Left colon (tissue), 2 donors: ENCODE results near the gene CBARP. TPM values are rescaled to one million over a fixed set of nuclear protein-coding genes. Genes with fewer than 3 reads are reported as not detected.

ENCODE experiments used
- ATAC-seq: fragments of 200-7000 bp; cut with Tn5 transposase; one replicate; pipeline ENCODE4 v1.9.1; 2020; ENCODE audit warnings: mild to moderate bottlenecking, moderate library complexity
- DNase-seq, 2 donors: peaks; one replicate each; pipeline ENCODE4 v3.0.0-alpha.2; 2020
- intact Hi-C, 2 donors: fragments of 100-400 bp; cut with DNase I in 1 of 2; cut with micrococcal nuclease in 1 of 2; formaldehyde crosslinking; loops; one replicate each; pipeline versions ENCODE4 v1.11.2 to v1.14.0; 2022; cut with DNase I, micrococcal nuclease
- total RNA-seq, 2 donors: library from RNA; stranded (reverse); fragmentation: NEBNext Ultra II Directional; extraction: Animal tissue kit (Norgen Biotek cat#: 25700); gene quantifications; one replicate each; pipeline ENCODE4 v1.2.1, GENCODE V29; 2021
- donor health status: DM: no; HTN: no; CAD: no.
- donor health status: DM: yes; HTN: yes; CAD: no.

CBARP gene
- total RNA-seq, 2 donors from 2014 or later = 0.21 to 0.50 TPM

DNA sequence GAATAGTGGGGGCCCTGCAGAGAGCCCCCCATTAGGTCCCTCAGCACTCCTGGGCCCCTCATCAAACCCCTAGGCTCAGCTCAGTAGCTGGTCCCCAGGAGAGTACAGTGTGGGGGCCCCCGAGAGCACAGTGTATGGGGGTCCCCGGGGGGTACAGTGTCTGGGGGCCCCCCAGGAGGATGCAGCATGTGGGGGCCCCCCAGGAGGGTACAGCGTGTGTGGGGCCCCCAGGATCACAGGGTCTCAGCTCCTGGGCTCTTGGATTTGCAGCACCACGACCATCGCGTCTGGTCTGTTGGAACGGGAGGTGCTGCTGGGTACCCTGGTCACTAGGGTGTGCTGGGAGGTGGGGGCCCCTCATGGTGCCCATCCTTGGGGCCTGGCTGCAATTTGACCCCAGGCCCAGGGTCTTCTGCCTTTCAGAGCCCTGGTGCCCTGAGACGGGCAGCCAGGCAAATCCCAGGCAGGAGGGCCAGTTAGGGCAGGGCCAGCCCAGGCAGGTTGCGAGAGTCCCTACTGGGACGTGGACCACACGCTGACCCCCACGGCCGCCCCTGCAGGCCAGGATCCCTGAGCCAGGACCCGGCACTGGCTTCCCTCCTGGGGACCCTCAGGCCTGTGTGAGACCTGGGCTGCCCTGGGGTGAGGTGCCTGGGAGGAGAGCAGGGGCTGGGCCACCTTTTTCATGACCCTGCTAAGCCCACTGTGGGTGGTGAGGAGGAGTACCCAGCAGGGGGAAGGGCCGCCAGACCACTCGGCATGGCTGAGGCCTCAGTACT is 13.6 kb downstream of the CBARP start:
- ATAC-seq (no peak), DNase-seq (no peak)
- intact Hi-C loops = no loop called here

DNA sequence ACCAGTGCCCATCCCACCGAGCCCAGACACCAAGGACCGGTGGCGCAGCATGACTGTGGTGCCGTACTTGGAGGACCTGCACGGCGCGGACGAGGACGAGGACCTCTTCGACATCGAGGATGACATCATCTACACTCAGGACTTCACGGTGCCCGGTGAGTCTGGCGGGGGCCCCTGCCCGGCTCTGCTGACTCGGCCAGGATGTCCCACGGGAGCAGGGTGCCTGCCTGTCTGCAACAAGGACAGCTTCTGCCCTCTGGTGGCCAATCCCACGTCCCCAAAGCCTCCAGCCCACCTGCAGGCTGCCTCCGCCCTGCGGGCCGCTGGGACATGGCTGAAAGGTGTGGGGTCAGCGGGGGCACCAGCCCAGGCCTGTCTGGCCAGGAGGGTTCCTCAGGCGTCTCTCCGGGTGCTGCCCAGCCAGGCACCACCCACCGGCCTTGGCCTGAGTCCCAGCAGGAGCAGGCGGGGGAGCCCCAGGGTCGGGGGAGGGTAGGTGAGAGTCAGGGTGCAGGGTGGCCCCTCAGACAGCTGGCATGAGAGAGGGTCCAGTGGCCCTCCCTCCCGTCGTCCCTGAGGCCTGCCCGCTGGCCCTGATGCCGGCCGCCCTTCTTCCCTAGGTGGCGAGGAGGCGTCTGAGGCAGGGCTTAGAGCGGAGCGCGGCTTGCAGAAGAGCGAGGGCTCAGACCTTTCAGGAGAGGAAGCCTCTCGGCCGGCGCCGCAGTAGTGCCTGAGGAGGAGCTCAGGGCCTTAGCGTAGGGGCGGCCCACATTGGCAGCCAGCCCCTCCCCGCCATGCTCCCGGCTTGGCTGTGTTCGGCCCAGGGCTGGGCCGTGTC is 14.6 kb downstream of the CBARP start:
- intact Hi-C loops = no loop called here
- ATAC-seq = no peak
- peak in 1 of 2 donors; percentile 51 for DNase-seq

DNA sequence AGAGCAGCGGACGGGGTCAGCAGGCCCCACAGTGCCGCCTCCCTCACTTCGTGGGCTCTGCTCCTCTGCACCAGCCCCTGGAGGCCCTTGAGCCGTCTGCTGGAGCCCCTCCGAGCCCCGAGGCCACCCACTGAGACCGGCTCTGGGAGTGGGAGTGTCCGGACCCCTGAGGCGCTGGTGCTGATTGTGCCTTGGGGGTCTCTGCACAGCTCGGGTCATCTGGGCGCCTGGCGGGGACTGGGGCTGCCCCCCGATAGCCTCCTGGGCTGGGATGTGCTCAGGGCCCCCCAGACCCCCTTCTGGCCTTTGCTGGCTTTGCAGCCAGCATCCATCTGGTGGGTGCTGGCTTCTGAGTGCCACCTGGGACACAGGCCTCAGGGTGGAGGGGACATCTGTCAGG is 15.4 kb downstream of the CBARP start:
- no peak for DNase-seq
- intact Hi-C loops = no loop called here
- no peak for ATAC-seq

DNA sequence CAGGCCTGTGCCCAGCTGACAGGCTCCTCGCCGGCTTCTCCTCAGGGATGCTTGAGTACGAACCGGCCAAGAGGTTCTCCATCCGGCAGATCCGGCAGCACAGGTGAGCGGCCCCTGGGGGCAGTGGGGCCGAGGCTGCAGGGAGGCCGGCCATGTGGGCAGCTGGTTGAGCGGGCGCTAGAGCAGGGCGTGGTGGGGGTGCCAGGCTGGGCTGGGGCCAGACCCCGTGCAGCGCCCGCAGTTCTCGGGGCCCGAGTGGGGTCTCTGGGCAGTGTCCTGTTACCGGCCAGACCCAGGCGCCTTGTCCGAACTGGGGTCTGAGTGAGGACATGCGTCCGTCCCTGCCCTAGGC is 15.9 kb downstream of the CBARP start:
- no peak for ATAC-seq
- intact Hi-C loops = no loop called here
- DNase-seq = no peak

DNA sequence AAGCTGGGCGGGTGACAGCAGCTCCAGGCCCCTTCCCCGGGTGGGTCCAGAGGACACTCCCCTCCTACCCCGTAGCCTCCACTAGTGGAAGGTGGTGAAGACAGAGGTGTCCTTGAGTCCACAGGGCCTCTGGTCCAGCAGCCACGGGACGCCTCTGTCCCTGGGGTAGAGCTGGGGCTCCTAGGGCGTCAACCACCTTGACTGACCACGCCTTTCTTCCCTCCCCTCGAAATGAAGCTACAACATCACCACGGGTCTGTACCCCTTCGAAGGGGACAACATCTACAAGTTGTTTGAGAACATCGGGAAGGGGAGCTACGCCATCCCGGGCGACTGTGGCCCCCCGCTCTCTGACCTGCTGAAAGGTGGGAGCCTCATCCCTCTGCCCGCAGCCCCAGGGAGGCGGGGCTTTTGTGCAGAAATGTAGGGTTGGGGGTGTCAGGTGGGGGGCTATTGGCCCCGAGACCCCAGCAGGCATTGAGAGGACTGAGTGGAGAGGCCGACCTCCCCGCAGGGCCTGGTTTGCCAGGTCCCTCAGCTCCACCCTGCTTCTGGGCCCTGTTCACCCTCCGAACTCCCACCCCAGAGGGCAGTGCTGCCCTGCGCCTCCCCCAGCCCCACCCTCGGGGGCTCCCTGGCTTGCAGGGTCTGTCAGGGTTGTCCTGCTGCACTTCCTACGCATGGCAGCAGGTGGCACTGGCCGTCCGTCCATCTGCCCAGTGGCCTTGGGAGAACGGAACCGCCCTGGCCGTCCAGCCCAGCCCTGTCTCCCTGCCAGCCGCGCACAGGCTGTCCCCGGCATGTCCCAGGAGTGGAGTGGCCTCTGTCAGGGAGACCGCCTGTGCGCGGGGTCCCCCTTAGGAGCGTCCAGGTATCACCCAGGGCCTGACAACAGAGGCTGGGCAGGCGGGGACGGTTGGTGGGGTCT is 16.6 kb downstream of the CBARP start:
- intact Hi-C loops = no loop called here
- ATAC-seq (peak; percentile 77), DNase-seq (peak in 1 of 2 donors; percentile 63)

DNA sequence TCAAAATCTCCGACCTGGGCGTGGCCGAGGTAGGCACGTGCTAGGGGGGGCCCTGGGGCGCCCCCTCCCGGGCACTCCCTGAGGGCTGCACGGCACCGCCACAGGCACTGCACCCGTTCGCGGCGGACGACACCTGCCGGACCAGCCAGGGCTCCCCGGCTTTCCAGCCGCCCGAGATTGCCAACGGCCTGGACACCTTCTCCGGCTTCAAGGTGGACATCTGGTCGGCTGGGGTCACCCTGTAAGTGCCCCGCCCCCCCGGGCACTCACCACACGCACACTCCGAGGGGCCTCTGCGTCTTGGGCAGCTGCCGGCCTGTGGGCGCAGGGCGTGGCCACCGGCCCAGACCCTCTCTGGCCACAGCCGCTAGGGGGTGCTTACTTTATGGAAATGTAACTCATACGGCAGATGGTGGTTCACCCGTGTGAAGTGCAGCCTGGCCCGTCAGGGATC is 17.3 kb downstream of the CBARP start:
- ATAC-seq (no peak), DNase-seq (no peak)
- intact Hi-C loops = no loop called here

DNA sequence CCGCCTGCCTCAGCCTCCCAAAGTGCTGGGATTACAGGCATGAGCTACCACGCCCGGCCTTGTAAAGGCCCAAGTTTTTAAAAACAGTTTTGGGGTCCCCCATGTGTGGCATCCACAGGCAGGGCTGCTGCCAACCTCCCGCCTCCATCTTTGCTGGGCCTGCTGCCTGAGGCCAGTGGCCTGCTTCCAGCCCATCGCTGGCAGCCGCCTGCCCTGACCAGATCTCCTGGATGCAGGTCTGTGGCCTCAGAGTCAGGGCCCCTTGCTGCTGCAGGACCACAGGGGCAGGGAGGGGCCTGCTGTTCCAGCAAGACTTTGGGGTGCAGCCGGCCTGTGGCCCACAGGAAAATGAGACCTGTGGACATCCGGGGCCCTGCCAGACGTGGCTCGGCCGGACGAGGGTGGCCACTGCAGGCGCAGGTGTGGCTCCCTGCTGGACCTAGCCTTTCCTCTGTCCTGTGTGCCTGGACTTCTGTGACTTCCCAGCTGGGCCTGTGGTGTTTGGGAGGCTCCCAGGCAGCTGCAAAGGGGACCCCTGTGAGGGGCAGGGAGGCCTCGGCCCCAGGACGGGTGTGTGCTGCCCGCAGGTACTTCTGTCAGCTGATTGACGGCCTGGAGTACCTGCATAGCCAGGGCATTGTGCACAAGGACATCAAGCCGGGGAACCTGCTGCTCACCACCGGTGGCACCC is 17.9 kb downstream of the CBARP start:
- intact Hi-C loops = no loop called here
- ATAC-seq (no peak), DNase-seq (no peak)

DNA sequence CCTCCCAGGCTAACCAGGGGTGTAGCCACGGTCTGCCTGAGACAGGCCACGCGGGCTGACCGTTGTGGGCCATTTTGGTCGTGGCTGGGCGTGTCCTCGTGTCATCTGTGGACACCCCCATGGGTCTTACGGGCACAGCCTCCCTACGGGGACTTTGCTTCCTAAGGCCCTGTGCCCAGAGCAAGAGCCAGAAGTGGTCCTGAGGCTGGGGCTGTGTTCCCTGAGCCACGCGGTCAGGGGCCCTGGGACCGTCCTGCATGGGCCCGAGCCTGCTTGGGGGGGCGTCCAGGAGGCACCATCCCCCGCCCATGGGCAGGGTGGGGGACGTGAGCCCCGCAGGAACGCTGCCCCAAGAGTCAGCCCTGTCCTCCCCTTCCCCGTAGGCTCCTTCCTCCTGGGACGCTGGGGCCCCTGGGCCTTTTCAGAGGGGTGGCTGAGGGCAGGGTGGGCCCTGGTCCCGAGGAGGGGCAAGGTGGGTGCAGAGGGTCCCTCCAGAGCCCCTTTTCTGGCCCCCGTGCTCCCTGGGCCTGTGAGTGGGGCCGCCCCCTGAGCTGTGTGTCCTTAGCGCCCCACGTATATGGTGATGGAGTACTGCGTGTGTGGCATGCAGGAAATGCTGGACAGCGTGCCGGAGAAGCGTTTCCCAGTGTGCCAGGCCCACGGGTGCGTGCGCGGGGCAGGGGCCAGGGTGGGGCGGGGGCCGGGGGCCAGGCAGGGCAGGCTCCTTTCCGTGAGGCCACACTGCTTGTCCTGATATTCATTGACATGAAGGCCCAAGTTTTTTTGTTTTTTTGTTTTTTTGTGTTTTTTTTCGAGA is 18.8 kb downstream of the CBARP start:
- intact Hi-C loops = no loop called here
- no peak for DNase-seq
- ATAC-seq = no peak

DNA sequence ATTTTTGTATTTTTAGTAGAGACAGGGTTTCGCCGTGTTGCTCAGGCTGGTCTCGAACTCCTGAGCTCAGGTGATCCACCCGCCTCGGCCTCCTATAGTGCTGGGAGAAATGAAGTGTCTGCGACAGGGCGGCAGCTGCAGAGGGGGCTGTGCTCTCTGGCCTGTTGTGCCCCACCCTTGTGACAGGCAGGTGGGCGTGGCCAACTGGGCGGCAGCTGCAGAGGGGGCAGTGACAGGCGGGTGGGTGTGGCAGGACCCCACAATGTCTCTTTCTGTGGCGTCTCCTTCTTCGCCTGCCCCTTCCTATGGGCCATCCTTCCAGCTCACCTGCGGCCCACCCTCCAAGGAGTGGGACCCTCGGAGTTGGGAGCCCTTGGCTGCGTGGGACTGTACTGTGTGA is 20.4 kb downstream of the CBARP start:
- no peak for ATAC-seq
- DNase-seq = no peak
- intact Hi-C loops = no loop called here

DNA sequence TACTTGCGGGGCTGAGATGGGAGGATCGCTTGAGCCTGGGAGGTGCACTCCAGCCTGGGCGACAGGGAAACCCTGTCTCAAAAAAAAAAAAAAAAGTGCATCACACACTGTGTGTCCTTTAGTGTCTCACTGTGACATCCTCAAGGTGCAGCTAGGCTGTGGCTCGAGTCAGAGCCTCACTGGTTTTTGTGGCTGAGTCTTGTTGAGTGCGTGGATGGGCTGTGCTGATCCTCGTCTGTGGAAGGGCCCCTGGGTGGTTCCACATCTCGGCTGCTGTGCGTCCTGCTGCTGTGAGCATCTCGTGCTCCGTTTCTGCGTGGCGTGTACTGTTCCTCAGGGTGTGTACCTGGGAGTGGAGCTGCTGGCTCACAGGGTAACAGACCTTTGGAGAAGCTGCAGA is 21.0 kb downstream of the CBARP start:
- DNase-seq = no peak
- ATAC-seq = no peak

DNA sequence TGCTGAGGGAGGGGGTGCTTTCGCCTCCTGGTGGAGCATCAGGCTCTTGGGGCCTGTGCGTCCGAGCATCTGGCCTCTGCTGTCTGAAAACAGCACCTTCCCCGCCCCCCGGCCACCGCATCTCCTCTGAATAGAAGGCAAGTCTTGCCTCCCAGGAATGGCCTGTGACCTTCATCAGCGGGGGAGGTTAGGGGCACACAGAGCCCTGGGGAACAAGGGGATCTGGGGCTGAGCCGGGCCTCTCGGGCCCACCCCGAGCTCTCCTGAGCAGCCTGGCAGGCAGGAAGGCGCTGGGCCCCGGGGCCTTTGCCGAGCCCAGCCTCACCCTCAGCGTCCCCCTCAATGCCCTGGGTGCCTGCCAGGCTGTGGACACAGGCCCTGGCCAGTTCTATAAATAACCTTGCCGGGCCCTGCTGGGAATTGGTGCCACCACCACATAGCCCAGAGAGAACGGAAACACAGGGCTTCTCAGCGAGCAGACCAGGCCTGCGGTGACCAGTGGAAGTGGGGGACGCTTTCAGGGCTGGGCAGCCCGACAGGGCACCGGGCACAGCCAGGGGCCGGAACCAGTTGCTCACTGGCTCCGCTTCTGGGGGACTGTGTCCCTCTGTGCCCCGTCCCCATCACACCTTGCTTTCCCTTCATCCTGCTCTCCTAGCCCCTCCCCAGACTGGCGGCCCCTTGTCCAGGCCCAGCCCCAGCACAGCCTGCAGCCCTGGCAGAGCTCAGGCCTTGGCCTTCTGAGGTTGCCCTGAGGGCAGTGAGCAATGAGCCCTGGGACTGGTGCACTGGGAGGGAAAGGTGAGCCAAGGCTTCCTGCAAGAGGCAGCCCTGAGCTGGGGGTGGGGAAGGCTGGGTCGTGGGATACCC is 22.7 kb downstream of the CBARP start:
- intact Hi-C loops = no loop called here
- DNase-seq = peak; percentile 27 to 29
- no peak for ATAC-seq

More for the DNA sequence above, 21.0 kb downstream of the CBARP start:
- intact Hi-C loops = no loop called here

DNA sequence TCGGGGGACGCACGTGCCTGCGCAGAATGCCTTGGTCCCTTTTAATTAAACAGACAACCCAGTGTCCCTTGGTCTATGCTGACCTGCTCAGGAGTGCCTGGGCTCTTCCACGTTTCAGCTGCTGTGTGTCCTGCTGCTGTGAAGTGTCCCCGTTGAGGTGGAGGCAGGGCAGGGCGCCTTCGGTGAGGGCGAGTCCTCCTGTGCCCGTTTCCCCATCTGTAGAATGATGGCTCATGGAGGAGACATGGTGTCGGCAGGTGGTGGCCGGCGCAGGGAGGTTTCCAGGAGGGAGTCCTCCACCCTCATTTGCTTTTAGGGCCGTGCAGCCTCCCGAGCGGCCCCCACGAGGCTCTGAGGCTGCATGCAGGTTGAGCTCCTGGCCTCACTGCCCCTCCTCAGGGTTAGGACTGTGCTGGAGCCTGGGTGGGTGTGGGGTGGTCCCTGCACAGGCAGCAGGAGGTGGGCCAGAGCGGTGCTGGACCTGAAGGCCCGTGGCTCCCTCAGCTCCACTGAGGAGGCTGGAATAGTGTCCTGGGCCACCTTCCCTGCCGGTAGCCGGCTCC is 23.4 kb downstream of the CBARP start:
- intact Hi-C loops = no loop called here
- peak in 1 of 2 donors; percentile 25 for DNase-seq
- ATAC-seq = peak; percentile 1

DNA sequence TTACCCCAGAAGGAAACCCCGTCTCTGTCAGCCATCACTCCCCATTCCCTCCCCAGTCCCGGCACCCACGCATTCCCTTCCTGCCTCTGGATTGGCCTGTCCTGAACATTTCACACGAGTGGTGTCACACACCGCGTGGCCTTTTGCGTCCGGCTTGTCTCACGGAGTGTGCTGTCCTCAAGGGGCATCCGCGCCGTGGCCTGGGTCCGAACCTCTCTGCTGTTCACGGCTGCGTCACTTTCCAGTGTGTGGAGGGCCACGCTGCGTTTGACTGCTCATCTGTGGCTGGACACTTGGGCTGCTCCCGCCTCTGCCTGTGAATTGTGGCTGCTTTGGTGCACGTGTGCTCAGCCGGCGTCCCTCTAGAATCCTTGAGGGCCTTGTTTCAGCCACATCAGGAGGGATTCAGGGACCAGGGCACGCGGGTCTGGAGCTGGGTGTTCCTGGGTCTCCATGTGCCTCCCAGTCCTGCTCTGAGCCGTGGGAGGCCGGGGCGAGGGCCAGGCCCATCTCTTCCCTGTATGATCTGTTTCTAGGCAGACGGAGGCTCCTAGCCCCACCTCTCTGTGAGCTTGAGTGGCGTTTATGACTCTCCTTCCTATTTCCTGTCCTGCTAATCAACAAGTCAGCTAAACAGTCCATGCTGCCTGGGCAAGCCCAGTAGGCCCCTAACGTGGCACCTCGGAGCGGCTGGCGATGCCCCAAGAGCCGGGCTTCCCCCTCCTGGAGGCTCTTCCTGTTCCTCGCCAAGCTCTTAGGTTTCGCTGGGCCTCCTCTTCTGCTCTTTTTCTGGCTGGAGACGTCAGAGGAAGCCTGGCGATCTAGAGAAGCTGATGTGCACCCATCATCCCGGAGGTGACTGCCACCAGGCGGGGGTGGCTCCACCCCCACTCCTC is 24.2 kb downstream of the CBARP start:
- peak; percentile 75 to 82 for DNase-seq
- ATAC-seq = peak; percentile 80
- intact Hi-C loops = no loop called here

DNA sequence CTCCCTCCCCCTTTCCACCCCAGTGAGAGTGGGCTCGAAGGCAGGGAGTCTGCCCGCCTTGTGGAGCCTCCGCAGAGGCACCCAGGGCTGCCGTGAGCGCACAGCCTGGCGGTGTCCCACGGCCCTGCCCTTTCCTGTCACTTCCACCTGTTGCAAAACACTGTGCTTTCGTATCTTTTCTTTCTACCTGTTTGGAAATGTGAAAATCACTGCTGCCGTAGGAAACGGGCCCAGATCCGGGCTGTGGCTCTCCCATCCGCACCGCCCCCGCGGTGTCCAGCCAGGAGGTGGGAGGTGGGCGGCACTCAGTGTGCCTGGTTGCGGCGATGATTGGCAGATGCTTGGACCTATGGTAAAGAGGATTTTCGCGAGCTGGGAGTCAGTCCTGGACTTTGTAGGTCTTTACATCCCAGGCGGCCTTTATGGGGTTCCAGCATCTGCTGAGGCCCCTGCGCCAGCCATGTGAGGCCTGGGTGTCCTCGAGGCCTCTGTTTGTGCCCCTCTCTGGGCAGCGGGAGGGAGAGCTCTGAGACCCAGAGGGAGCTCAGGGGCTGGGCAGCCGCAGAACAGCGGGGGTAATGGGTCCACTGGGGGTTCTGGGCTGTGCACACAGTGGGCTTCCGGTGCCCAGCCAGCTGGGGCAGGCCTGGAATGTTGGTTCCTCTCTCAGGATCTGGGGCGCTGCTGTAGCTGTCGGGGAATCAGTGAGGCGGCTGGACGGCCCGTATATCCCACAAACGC is 26.1 kb downstream of the CBARP start:
- intact Hi-C loops = no loop called here
- DNase-seq = no peak
- ATAC-seq = no peak

DNA sequence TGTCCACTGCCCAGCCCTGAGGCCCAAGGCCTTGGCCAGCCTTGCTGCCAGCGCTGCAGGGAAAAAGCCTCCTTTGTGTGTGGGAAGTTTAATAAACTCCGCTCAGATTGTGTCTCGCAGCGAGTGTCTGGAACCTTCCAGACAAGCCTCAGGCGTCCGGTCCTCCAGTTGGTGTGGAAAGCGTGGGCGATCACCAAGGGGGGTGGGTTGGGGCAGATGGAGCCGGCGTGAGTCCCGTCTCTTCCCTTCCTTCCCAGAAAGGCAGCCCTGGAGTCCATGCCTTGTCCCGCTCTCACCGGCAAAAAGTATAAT is 27.6 kb downstream of the CBARP start:
- ATAC-seq = no peak
- intact Hi-C loops = no loop called here
- no peak for DNase-seq
